Measurements from ENCODE around the gene CBX4.

DNA sequence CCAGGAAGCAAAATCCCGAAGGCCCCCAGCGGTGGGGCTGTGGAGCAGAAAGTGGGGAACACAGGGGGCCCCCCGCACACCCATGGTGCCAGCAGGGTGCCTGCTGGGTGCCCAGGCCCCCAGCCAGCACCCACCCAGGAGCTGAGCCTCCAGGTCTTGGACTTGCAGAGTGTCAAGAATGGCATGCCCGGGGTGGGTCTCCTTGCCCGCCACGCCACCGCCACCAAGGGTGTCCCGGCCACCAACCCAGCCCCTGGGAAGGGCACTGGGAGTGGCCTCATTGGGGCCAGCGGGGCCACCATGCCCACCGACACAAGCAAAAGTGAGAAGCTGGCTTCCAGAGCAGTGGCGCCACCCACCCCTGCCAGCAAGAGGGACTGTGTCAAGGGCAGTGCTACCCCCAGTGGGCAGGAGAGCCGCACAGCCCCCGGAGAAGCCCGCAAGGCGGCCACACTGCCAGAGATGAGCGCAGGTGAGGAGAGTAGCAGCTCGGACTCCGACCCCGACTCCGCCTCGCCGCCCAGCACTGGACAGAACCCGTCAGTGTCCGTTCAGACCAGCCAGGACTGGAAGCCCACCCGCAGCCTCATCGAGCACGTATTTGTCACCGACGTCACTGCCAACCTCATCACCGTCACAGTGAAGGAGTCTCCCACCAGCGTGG, 54.8 kb downstream of the CBX4 start:
- TF ChIP-seq ZXDB (tag by site-specific recombination; IDR thresholded peaks at IDR 0.05) (no peak), ZBTB7A (tag by site-specific recombination; IDR thresholded peaks at IDR 0.05; ENCODE audit: low read depth) (no peak), MYNN (tag by site-specific recombination; IDR thresholded peaks at IDR 0.05; ENCODE audit: borderline replicate concordance) (no peak), ZNF629 (tag by site-specific recombination; IDR thresholded peaks at IDR 0.05) (no peak), ZBTB8A (tag by site-specific recombination; IDR thresholded peaks at IDR 0.05) (no peak), ZBTB20 (tag by site-specific recombination; IDR thresholded peaks at IDR 0.05) (no peak)
- TF ChIP-seq, protein P1, sequence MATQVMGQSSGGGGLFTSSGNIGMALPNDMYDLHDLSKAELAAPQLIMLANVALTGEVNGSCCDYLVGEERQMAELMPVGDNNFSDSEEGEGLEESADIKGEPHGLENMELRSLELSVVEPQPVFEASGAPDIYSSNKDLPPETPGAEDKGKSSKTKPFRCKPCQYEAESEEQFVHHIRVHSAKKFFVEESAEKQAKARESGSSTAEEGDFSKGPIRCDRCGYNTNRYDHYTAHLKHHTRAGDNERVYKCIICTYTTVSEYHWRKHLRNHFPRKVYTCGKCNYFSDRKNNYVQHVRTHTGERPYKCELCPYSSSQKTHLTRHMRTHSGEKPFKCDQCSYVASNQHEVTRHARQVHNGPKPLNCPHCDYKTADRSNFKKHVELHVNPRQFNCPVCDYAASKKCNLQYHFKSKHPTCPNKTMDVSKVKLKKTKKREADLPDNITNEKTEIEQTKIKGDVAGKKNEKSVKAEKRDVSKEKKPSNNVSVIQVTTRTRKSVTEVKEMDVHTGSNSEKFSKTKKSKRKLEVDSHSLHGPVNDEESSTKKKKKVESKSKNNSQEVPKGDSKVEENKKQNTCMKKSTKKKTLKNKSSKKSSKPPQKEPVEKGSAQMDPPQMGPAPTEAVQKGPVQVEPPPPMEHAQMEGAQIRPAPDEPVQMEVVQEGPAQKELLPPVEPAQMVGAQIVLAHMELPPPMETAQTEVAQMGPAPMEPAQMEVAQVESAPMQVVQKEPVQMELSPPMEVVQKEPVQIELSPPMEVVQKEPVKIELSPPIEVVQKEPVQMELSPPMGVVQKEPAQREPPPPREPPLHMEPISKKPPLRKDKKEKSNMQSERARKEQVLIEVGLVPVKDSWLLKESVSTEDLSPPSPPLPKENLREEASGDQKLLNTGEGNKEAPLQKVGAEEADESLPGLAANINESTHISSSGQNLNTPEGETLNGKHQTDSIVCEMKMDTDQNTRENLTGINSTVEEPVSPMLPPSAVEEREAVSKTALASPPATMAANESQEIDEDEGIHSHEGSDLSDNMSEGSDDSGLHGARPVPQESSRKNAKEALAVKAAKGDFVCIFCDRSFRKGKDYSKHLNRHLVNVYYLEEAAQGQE (tag by site-specific recombination; IDR thresholded peaks at IDR 0.05), result no peak
- TF ChIP-seq, protein P2, sequence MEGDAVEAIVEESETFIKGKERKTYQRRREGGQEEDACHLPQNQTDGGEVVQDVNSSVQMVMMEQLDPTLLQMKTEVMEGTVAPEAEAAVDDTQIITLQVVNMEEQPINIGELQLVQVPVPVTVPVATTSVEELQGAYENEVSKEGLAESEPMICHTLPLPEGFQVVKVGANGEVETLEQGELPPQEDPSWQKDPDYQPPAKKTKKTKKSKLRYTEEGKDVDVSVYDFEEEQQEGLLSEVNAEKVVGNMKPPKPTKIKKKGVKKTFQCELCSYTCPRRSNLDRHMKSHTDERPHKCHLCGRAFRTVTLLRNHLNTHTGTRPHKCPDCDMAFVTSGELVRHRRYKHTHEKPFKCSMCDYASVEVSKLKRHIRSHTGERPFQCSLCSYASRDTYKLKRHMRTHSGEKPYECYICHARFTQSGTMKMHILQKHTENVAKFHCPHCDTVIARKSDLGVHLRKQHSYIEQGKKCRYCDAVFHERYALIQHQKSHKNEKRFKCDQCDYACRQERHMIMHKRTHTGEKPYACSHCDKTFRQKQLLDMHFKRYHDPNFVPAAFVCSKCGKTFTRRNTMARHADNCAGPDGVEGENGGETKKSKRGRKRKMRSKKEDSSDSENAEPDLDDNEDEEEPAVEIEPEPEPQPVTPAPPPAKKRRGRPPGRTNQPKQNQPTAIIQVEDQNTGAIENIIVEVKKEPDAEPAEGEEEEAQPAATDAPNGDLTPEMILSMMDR (tag by site-specific recombination; IDR thresholded peaks at IDR 0.05), result no peak
- TF ChIP-seq, protein P3, sequence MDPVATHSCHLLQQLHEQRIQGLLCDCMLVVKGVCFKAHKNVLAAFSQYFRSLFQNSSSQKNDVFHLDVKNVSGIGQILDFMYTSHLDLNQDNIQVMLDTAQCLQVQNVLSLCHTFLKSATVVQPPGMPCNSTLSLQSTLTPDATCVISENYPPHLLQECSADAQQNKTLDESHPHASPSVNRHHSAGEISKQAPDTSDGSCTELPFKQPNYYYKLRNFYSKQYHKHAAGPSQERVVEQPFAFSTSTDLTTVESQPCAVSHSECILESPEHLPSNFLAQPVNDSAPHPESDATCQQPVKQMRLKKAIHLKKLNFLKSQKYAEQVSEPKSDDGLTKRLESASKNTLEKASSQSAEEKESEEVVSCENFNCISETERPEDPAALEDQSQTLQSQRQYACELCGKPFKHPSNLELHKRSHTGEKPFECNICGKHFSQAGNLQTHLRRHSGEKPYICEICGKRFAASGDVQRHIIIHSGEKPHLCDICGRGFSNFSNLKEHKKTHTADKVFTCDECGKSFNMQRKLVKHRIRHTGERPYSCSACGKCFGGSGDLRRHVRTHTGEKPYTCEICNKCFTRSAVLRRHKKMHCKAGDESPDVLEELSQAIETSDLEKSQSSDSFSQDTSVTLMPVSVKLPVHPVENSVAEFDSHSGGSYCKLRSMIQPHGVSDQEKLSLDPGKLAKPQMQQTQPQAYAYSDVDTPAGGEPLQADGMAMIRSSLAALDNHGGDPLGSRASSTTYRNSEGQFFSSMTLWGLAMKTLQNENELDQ (tag by site-specific recombination; IDR thresholded peaks at IDR 0.05; ENCODE audit: low read depth), result no peak
- TF ChIP-seq, protein P4, sequence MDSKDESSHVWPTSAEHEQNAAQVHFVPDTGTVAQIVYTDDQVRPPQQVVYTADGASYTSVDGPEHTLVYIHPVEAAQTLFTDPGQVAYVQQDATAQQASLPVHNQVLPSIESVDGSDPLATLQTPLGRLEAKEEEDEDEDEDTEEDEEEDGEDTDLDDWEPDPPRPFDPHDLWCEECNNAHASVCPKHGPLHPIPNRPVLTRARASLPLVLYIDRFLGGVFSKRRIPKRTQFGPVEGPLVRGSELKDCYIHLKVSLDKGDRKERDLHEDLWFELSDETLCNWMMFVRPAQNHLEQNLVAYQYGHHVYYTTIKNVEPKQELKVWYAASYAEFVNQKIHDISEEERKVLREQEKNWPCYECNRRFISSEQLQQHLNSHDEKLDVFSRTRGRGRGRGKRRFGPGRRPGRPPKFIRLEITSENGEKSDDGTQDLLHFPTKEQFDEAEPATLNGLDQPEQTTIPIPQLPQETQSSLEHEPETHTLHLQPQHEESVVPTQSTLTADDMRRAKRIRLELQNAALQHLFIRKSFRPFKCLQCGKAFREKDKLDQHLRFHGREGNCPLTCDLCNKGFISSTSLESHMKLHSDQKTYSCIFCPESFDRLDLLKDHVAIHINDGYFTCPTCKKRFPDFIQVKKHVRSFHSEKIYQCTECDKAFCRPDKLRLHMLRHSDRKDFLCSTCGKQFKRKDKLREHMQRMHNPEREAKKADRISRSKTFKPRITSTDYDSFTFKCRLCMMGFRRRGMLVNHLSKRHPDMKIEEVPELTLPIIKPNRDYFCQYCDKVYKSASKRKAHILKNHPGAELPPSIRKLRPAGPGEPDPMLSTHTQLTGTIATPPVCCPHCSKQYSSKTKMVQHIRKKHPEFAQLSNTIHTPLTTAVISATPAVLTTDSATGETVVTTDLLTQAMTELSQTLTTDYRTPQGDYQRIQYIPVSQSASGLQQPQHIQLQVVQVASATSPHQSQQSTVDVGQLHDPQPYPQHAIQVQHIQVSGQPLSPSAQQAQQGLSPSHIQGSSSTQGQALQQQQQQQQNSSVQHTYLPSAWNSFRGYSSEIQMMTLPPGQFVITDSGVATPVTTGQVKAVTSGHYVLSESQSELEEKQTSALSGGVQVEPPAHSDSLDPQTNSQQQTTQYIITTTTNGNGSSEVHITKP (tag by site-specific recombination; IDR thresholded peaks at IDR 0.05), result no peak
- TF ChIP-seq, protein P5, sequence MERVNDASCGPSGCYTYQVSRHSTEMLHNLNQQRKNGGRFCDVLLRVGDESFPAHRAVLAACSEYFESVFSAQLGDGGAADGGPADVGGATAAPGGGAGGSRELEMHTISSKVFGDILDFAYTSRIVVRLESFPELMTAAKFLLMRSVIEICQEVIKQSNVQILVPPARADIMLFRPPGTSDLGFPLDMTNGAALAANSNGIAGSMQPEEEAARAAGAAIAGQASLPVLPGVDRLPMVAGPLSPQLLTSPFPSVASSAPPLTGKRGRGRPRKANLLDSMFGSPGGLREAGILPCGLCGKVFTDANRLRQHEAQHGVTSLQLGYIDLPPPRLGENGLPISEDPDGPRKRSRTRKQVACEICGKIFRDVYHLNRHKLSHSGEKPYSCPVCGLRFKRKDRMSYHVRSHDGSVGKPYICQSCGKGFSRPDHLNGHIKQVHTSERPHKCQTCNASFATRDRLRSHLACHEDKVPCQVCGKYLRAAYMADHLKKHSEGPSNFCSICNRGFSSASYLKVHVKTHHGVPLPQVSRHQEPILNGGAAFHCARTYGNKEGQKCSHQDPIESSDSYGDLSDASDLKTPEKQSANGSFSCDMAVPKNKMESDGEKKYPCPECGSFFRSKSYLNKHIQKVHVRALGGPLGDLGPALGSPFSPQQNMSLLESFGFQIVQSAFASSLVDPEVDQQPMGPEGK (tag by site-specific recombination; IDR thresholded peaks at IDR 0.05), result no peak
